GM13976 (cell line): ENCODE results near the gene CBFA2T3.
"Not testable (repeated sequence)": the region's sequence is repeated elsewhere in the genome, so short reads cannot be mapped to it uniquely, and the experiment has no call there.

Experiments used
- DNase-seq: peaks from one replicate; pipeline ENCODE4 v3.0.0; 2012; ENCODE audit warnings: low spot score
- CTCF ChIP-seq: IDR thresholded peaks from 2 replicates; pipeline ENCODE4 v1.5.1; 2012; ENCODE audit warnings: borderline replicate concordance, mild to moderate bottlenecking; ENCODE audit not compliant: insufficient read depth; ENCODE audit errors: extremely low read depth, missing control alignments, control extremely low read depth
- in situ Hi-C: fragments of 300-500 bp; cut with MboI; formaldehyde crosslinking; loops from one replicate; pipeline ENCODE4 v1.12.0; 2022; ENCODE audit warnings: low sequenced_read_pairs, mixed read lengths, inconsistent platforms; ENCODE audit not compliant: unreplicated experiment

Gene CBFA2T3

DNA sequence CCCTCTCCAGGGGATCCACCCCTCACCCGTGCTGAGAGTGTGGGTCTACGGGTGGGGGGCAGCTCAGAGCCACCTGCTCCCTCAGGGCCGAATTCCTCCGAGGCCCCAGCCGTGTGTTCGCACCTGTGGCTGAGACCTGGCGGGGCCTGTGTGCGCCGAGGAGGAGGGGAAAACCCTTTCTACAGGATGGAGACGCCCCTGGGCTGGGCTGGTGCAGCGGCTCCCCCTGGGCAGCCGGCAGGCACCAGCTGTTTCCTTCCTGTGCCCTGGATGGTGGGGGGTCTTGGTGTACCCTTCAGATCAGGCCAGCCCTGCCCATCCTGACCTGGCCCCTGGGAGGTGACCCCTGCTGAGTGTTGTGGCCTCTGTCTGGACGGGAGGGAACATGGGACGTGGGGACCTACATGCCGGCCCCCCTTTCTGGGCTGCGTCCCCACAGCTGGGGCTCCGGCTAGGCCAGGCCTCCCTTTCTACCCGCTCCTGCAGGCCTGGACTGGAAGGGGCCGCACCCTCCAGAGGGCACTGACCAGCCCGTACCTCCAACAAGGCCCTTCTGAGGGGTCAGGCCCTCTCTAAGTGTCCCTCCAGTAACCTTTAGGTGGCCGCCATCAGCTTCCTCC lies 82.2 kb downstream of the CBFA2T3 start:
- TF ChIP-seq CTCF: no peak
- no peak for DNase-seq
- in situ Hi-C loops: no loop called here

DNA sequence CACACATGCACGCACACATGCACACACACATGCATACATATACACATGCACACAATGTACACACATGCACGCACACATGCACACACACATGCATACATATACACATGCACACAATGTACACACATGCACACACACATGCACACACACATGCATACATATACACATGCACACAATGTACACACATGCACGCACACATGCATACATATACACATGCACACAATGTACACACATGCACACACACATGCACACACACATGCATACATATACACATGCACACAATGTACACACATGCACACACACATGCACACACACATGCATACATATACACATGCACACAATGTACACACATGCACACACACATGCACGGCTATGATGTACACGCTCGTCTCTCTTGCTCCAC lies 82.7 kb downstream of the CBFA2T3 start:
- in situ Hi-C loops, DNase-seq: not testable (repeated sequence)

GRCh38 chr16:88893127-88893968 lies 83.7 kb downstream of the CBFA2T3 start:
- no peak for DNase-seq
- in situ Hi-C loops: no loop called here
- TF ChIP-seq CTCF: no peak

DNA sequence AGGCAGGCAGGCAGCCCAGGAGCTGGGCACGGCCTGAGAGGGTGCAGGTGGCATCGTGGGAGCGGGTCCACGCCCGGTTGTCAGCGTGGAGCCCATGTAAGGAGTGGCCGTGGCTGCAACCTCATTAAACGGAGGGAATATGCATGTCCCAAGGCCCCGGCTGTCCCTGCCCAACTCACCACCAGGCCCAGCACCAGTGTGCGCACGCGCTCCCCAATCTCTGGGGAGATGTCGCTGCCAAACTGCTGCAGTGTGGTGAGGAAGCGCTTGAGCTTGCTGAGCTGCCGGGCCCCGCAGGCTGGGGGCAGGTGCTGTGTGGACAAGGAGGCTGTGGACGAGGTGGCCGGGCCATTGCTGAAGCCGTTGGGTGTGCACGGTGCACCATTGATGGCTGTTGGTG lies 84.9 kb downstream of the CBFA2T3 start:
- no peak for TF ChIP-seq CTCF
- DNase-seq: no peak
- in situ Hi-C loops: no loop called here

DNA sequence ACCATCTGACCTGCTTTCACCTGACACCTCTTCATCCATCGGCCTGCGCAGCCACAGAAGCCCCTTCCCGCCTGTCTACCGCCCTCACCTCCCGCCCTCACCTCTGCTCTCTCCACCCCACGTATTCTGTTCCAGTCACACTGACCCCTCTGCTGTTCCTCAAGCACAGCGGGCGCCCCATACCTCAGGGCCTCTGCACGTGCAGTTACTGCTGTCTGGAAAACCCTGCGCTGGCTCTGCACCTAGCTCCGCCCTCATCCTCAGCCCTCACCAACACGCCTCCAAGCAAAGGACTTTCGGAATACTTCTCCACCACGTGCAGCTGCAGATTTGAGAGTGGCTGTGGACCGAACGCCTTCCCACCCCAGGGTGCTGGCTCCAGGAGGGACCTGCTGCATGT lies 85.9 kb downstream of the CBFA2T3 start:
- no peak for TF ChIP-seq CTCF
- DNase-seq: no peak
- in situ Hi-C loops: no loop called here

GRCh38 chr16:88889702-88890352 lies 87.2 kb downstream of the CBFA2T3 start:
- in situ Hi-C loops, DNase-seq: not testable (repeated sequence)

DNA sequence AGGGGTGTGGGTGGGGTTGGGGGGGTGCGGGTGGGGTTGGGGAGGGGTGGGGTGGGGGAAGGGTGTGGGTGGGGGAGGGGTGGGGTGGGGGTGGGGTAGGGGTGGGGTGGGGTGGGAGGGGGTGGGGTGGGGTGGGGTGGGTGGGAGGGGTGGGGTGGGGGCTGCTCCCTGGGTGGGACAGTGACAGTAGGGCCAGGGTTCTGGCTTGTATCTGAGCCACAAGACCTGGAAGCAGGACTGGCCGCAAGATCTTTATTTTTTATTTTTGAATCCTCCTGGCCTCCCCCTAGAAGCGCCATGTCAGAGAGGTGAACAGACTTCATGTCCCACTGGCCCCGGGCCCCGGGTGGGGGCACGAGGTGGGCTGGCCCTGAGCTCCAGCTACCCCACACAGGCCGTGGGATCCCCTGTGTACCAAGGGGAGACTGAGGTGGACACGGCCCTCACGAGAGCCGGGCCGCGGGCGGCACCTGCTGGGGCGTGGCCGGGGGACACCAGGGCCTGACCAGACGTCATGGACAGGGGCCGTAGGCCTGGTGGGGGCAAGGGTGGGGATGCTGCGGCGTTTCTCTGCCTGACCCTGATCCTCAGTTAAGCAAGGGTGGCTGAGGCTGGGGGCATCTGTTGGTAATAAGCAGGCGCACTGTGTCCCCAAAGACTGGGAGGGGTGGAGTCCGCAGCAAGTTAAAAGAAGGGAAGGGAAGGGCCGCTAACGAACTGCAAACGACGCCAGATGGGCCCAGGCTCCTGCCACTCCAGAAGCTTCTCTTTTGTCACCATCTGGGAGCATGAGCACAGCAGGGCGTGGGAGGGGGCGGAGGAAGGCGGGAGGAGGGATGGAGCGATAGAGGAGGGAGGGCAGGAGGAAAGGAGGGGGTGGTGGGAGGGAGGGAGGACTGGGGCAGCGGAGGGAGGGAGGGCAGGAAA lies 88.3 kb downstream of the CBFA2T3 start:
- no peak for DNase-seq
- no peak for TF ChIP-seq CTCF
- in situ Hi-C loops: no loop called here
